Type B pancreatic cell (in vitro differentiated cells): Measurements from ENCODE around the gene PKIB. TPM values are rescaled to one million over a fixed set of nuclear protein-coding genes. Genes with fewer than 3 reads are reported as not detected.

Source experiments
- DNase-seq: peaks from one replicate; pipeline ENCODE4 v3.0.0; 2021; ENCODE audit warnings: mixed read lengths; ENCODE audit not compliant: unreplicated experiment; ENCODE audit errors: extremely low spot score
- H3K27ac Mint-ChIP-seq: 2 replicates; pipeline ENCODE4 v1.8.0; 2021; ENCODE audit warnings: mild to moderate bottlenecking, mixed read lengths
- H3K27me3 Mint-ChIP-seq: 2 replicates; pipeline ENCODE4 v1.8.0; 2021; ENCODE audit warnings: mixed read lengths
- H3K36me3 Mint-ChIP-seq: 2 replicates; pipeline ENCODE4 v1.8.0; 2021; ENCODE audit warnings: mixed read lengths
- H3K4me1 Mint-ChIP-seq: one replicate; pipeline ENCODE4 v1.8.0; 2021; ENCODE audit warnings: mixed read lengths; ENCODE audit not compliant: unreplicated experiment
- H3K4me3 Mint-ChIP-seq: 2 replicates; pipeline ENCODE4 v1.8.0; 2021; ENCODE audit warnings: mild to moderate bottlenecking, mixed read lengths
- H3K9me3 Mint-ChIP-seq: 2 replicates; pipeline ENCODE4 v1.8.0; 2021; ENCODE audit warnings: mixed read lengths
- CTCF ChIP-seq: fragments of 200-600 bp; sonication (generic); conservative IDR thresholded peaks from 2 replicates; pipeline ENCODE4 v1.5.0; 2021; ENCODE audit warnings: antibody characterized with exemption, mild to moderate bottlenecking
- total RNA-seq: library from RNA; stranded (reverse); gene quantifications from 2 replicates; pipeline ENCODE4 v1.2.1, GENCODE V29; 2021; ENCODE audit warnings: low replicate concordance

PKIB gene
- total RNA-seq, 1 donor from 2014 or later: 31.7 TPM

DNA sequence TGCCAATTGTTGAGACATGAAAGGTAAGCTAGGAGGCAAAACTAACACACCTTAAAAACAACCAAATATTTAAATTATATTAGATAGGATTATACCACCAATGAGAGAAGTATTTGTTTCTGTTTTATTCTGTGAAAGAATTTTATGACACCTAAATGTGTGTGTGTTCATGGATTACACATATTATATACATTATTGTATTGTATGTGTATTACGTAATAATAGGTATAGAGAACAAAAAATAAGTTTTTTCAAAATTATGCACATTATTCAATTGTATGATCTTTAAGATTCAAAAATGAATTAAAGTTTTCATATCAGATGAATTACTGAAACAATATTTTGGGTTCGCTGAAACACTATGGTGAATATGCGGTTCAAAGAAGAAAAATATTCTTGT lies 85.0 kb downstream of the PKIB start:
- Mint-ChIP-seq H3K9me3 (peaks cover 5% of the 10 kb centered on the region), H3K4me3 (no peak overlapping the region), H3K27ac (no peak overlapping the region), H3K27me3 (no peaks in the 10 kb centered on the region), H3K36me3 (peaks cover 4% of the 10 kb centered on the region), H3K4me1 (peaks cover 18% of the 10 kb centered on the region)
- DNase-seq: no peak
- no peak for TF ChIP-seq CTCF

DNA sequence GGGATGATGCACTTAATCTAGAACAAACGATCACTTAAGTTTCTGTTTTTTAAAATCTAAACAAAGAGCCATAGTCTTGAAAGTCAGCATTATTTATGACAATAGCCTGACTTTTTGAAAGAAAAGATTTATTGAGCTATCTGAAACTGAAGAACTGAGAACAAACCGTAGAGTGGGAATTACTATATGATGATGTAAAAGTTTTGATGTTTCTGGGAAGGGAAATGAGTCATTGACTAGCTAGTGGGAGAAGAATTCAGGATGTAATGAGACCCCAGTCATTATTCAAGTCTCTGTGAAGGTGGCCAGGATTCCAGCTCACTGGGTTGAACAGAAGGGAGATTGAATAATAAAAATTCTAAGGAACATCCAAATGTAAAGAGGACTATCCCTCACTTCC lies 85.9 kb downstream of the PKIB start:
- Mint-ChIP-seq H3K27me3 (no peaks in the 10 kb centered on the region), H3K9me3 (peaks cover 5% of the 10 kb centered on the region), H3K36me3 (peaks cover 4% of the 10 kb centered on the region), H3K27ac (peak overlapping the region; percentile 51), H3K4me3 (no peak overlapping the region), H3K4me1 (peaks cover 18% of the 10 kb centered on the region)
- no peak for DNase-seq
- TF ChIP-seq CTCF: no peak

DNA sequence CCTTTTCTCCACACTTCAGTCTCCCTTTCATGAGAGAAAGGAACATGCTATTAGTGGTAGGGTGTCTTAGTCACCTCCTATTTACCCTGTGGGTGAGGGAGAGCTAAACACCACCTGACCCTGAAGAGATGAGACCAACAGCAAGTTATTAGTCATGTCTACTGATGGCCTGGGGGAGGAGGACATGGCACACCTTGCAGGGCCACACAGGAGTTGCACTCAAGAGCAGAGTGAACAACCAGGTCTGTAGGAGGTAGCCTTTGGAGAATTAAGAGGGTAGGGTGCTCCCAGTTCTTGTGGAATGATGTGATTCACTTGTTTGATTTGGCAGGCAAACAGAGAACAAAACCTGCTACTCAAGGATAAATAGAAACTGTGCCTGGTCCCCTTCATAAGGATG lies 86.6 kb downstream of the PKIB start:
- H3K4me3 Mint-ChIP-seq: no peak overlapping the region
- H3K36me3 Mint-ChIP-seq: peaks cover 4% of the 10 kb centered on the region
- H3K9me3 Mint-ChIP-seq: peaks cover 5% of the 10 kb centered on the region
- peak overlapping the region; percentile 46 for H3K27ac Mint-ChIP-seq
- DNase-seq: no peak
- no peaks in the 10 kb centered on the region for H3K27me3 Mint-ChIP-seq
- no peak for TF ChIP-seq CTCF
- peaks cover 18% of the 10 kb centered on the region for H3K4me1 Mint-ChIP-seq

GRCh38 chr6:122697458-122697857 lies 87.3 kb downstream of the PKIB start:
- Mint-ChIP-seq H3K27ac (peak overlapping the region; percentile 46), H3K27me3 (no peaks in the 10 kb centered on the region)
- no peak for DNase-seq

DNA sequence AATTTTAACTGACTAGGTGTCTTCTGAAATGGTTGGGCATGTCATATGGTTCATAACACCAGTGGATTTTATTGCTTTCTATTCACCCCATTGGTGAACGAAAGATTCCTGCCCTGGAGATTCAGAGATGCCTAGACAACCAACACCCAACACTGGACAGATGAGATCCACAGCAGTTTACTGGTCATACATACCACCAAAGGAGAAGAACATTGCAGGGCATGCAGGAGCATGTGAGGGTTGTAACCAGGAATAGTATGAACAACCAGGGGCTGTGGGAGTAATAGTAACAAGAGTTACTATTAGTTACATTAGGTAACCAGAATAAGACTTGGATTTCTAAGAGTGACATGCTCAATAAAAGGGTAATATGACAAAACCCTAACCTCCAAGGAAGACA lies 91.5 kb downstream of the PKIB start:
- no peak for DNase-seq
- H3K4me1 Mint-ChIP-seq: peaks cover 2% of the 10 kb centered on the region
- H3K36me3 Mint-ChIP-seq: peaks cover 4% of the 10 kb centered on the region
- no peaks in the 10 kb centered on the region for H3K9me3 Mint-ChIP-seq
- no peak for TF ChIP-seq CTCF
- no peak overlapping the region for H3K27ac Mint-ChIP-seq
- H3K27me3 Mint-ChIP-seq: no peaks in the 10 kb centered on the region
- H3K4me3 Mint-ChIP-seq: no peak overlapping the region

More at GRCh38 chr6:122697458-122697857, 87.3 kb downstream of the PKIB start:
- Mint-ChIP-seq H3K36me3 (peaks cover 4% of the 10 kb centered on the region), H3K4me3 (no peak overlapping the region), H3K4me1 (peaks cover 18% of the 10 kb centered on the region), H3K9me3 (peaks cover 5% of the 10 kb centered on the region)
- TF ChIP-seq CTCF: no peak

- no peak for TF ChIP-seq CTCF
- Mint-ChIP-seq H3K27ac (no peak overlapping the region), H3K9me3 (no peaks in the 10 kb centered on the region), H3K36me3 (no peaks in the 10 kb centered on the region), H3K27me3 (no peaks in the 10 kb centered on the region), H3K4me3 (no peak overlapping the region), H3K4me1 (no peaks in the 10 kb centered on the region)
- DNase-seq: no peak
Observed at GRCh38 chr6:122702841-122703240, 92.6 kb downstream of the PKIB start.
